Sigmoid colon (tissue), 4 donors: ENCODE data around the gene TEKT5.

Experiments
- EP300 ChIP-seq, 4 donors: sonication (generic); formaldehyde crosslinking; IDR thresholded peaks; one replicate each; pipeline ENCODE4 v1.6.1; 2017; ENCODE audit warnings: antibody characterized with exemption in 4 of 4
- POLR2A ChIP-seq, 2 donors: fragments of 450-650 bp; IDR thresholded peaks; one replicate each; pipeline ENCODE4 v1.6.1; 2016; ENCODE audit warnings: antibody characterized with exemption in 2 of 2, mild to moderate bottlenecking in 2 of 2, moderate library complexity in 2 of 2
- TF ChIP-seq, protein P1 (sequence below), 4 experiments: fragments of 450-650 bp in 3 of 4; fragments of 200-600 bp in 1 of 4; IDR thresholded peaks; one replicate each; pipeline ENCODE4 v1.5.1; 2016 to 2019; ENCODE audit warnings: antibody characterized with exemption in 4 of 4, mild to moderate bottlenecking in 3 of 4, moderate library complexity in 2 of 4

- TF ChIP-seq, protein P1, sequence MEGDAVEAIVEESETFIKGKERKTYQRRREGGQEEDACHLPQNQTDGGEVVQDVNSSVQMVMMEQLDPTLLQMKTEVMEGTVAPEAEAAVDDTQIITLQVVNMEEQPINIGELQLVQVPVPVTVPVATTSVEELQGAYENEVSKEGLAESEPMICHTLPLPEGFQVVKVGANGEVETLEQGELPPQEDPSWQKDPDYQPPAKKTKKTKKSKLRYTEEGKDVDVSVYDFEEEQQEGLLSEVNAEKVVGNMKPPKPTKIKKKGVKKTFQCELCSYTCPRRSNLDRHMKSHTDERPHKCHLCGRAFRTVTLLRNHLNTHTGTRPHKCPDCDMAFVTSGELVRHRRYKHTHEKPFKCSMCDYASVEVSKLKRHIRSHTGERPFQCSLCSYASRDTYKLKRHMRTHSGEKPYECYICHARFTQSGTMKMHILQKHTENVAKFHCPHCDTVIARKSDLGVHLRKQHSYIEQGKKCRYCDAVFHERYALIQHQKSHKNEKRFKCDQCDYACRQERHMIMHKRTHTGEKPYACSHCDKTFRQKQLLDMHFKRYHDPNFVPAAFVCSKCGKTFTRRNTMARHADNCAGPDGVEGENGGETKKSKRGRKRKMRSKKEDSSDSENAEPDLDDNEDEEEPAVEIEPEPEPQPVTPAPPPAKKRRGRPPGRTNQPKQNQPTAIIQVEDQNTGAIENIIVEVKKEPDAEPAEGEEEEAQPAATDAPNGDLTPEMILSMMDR (IDR thresholded peaks at IDR 0.05): no peak
- no peak for TF ChIP-seq POLR2A (IDR thresholded peaks at IDR 0.05)
- no peak for TF ChIP-seq EP300 (IDR thresholded peaks at IDR 0.05)
Measured at GRCh38 chr16:10656618-10657017, 38.1 kb downstream of the TEKT5 start.
